ENCODE measurements around the gene UTP11.
A peak's percentile ranks its signal among the peaks of the same experiment; 100 is the strongest.

UTP11 gene

DNA sequence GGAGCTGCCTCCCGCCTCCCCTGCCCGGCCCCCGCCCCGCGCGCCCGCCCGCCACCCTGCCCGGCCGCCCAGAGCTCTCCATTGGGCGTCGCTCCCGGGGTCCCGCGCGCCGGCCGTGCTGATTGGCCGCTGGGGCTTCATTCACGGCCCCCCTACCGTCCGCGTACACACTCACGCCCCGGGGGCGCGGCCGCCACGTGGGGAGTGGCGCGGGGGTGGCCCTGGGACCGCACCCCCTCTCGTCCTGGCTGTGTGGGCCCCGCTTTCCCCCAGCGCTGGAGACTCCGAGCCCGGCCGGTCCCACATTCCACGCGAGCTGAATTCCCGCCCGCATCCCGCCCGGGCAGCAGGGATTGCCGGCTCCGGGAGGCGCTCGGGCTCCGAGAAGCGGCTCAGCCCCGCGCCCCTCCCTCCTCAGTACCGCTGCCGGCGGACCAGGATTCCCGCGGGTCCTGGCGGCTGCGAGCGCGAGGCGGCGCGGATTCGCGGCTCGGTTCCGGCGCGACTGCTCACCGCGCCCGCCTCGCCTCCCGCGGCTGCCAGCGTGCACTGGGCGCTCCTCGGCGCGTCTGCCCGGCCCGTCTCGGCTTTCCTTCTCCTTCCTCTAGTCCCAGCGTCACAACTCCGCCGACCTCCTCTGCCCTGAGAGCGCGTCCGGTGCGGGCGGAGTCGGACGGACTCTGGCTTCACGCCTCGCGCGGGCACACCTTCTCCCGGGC lies 34.5 kb downstream of the UTP11 start:
- DNase-seq = peak; percentile 86

DNA sequence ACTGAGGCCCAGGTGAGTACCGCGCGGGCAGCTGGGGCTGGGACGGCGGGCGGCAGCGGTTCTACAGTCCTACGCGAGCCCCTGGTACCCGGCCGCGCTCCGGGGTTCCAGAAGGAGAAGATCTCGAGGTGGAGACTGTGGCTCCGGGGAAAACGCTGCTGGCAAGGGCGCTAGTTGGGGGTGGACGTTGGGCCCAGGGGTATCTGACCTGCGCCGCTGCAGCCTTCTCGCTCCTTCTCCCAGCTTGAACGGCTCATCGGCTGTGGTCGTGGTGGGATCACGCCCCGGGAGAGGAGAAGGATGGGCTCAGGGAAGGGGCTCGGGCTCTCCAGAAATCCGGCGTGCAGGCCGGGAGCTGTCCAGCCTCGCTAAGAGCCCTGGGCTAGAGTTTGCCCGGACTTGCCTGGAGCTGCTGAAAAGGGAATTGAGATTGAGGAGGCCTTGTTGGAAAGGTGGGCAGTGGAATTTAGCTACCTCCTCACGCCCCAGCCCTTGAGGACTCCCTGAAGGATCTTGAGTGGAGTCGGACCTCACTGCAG lies 35.1 kb downstream of the UTP11 start:
- no peak for DNase-seq

DNA sequence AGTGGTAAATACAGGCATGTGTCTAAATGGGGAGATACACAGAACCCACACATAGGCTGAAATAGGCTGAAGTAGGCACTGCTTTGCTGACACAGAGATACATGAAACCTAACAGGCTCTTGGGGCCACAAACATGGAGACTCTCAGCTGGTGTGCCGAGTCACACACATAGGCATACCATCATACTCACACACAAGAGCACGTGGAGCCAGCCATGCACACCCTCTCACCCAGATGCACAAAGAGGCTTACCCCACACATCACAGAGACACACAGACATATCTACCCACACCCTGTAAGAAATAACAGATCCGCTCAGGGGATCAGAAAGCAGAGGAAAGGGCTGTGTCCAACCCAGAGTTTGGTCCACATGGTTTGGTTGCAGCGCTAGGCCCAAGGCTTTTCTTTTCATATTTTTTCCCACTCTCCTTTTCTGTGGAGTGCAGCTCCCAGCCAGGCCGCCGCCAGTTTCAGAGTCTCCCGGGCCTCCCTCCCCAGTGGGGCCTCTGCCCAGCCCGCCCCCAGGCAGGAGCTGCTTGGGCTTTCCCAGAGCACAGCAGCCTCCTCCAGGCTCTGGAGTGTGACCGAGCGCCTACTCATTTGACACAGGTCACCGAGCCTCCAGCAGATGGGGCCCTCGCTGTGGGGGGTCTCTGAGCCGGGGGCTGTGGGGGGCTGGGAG lies 38.0 kb downstream of the UTP11 start:
- DNase-seq = no peak

DNA sequence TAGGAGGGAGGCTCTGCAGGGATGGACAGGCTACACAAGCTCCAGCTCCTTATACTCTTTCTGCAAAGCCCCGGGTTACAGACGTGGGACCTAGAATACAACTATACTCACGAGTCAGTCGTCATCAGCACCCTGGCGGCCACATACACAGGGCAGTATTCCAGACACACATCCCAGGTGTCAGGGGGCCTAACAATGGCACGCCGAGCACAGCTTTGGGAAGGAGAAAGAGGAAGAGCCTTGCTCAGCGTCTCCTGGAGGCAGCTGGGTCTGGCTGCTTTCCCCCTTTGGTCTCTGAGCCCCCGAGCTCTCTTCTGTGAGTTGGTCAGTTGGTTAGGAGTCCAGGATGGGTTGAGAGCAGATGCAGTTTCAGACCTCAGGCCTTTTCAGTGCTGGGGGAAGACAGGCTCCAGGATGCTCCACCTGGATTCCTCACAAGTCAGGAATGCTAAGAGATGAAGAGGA lies 38.6 kb downstream of the UTP11 start:
- no peak for DNase-seq

DNA sequence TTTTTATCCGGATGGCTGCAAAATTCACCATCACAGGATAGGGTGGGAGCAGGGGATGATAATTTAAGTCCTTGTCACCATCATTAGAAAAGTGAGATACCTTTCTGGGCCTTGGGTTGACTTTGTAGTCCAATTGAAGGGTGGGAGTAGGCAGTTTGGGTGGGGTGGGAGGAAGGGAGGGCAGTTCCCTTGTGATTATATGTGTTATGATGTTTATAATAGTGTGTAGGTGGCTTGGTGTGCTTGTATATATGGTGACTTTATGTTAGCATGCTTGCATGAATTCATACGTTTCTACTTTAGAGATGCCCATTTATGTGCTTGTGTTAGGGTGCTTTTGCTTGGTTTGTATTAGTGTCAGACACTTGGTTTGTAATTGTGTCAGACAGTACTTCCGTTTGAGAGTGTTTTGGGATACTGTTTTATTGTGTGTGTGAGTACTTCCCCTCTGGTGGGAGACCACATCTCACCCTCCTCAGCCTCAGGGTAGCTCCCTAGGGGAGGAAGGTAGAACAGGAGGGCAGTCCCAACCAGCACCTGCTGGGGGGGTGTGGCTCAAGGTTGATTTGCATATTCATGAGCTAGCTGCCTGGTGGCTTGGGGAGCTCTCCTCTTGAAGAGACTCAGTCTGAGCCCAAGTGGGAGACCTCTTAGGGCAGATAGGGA lies 40.3 kb downstream of the UTP11 start:
- DNase-seq = no peak

DNA sequence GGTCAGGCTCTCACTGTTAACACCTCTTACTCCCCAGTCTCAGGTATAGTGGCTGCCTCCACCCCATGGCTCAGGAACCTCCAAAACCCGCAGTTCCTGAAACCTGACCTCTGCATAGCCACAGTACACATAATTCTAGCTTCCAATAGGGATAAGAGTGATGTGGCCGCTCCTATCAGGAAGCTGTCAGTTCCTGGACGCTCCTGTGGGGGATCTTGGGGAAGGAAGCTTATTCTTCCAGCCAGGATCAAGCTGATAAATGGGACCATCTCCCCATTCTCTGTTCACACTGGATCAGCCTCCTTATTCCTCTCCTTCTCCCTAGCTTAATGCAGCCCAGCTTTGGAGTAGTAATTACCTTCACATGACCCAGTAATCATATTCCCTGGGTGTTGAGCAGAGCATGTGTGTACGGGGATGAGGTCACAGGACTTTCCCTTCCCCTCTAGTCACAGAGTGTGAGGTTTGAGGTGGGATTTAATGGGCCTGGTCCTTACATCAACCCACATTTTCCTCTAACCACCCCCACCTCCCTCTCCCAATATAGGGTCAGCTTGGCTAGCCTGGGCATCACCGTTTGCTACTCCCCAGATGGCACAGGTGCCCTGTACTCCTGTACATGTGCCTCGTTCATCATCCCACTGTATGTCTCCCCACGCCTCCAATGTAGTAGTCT lies 41.0 kb downstream of the UTP11 start:
- no peak for DNase-seq

DNA sequence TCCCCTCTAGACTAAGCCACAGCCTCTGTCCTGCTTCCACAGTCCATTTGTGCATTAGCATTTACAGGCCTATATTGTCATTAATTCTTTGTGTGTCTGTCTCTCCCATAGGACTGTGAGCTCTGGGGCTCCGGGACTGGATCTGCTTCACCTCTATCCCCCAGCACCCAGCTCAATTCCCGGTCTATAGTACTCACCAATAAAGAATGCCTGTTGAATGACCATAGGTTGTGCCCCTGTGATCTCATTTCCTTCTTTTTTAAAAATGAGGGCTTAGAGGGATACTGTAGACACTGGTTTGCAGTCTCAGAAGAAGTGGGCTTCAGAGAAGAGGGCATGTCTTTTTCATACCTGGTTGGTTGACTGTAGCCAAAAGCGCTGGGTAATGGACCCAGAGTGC lies 42.9 kb downstream of the UTP11 start:
- no peak for DNase-seq

DNA sequence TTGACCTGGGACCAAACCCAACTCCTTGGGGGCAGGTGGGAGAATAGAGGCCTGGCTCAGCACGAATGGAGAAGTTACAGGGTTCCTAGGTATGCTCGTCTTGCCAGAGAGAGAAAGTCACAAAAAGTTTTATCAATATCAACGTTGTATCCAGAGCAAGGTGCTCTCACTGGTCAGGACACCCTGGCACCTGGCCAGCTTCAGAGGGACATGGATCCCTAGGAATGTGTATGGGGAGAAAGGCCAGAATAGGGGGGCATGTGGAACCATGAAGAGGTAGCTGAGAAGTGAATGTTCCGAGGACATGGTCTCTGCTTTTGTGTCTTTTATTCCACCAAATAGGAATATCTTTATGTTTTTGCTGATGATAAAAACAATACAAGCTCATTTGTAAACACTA lies 43.4 kb downstream of the UTP11 start:
- no peak for DNase-seq

DNA sequence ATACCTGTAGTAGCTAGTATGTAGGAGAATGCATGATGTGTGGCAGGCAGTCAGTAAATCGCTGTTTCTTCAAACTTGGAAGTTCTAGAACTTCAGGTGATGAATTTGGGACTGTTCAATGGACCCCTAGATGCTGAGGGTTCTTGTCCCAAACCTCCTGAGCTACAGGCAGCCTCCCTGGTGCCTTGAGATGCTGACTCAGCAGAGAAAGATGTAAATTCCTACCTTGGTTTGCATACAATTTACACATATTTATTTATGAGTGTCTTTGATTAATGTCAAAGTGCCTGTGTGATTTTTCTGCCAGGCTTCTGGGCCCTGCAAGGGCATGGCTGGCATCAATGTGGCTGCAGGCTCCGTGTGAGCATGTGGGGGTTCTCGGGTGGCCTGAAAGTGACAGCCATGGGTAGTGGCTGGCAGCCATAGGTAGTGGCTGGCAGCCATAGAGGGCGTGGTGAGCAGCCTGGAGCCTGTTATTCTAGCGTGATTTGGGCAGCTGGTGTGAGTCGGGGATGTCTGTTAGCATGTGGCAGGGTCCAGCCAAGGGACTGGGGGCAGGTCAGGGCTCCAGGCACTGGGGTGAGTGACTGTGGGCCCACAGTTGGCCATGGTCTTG lies 47.2 kb downstream of the UTP11 start:
- no peak for DNase-seq

DNA sequence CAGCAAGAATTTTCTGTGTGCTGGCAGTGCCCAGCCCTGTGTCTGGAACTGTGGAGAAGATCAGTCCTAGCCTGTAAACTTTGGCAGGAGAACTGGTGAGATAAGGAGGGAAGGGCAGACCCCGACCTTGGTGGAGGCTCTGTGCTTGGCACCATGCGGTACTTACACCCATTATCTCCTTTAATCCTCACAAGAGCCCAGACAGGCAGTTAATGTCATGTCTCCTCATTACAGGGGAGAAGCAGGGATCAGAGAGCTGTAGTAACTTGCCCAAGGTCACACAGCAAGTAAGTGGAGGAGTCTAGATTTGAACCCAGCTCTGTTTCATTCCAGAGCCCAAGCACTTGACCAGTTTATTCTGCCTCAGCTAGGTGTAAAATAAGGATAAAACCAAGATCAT lies 48.0 kb downstream of the UTP11 start:
- DNase-seq = no peak

DNA sequence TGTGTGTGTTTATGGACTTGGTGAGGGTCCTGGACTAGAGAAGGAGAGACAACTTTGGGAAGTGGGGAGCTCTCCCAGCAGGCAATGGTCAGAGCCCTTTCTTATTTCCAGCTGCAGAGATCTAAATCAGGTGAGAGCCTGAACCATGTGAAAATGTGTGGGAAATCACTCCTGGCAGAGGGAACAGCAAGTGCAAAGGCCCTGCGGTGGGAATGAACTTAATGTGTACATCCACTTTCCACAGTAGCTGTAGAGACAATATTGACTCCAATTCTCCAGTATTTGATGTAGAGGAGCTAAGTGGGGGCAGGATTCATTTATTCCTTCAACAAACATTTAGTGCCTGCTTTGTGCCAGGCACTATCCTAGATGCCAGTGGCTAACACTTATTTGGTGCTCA lies 48.8 kb downstream of the UTP11 start:
- no peak for DNase-seq

DNA sequence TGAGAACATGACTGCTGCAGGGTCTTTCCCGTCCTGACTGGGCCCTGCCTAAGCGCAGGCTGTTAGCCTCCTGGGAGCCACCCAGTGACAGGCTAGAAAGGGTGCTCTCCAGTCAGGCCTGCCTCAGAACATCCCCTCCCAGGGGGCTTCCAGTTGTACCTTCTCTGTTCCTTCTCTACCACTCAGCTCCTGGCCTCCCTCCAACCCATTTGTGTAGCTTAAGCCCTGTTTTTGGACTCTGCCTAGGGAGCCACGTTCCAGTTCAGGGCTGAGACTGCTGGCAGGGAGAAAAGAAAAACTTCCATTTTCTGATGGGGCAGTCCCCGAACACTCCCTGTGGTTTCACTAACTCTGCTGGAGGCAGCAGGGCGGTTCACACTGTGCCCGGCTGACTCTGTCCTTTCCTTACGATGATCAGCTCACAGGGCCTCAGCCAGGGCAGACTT lies 49.4 kb downstream of the UTP11 start:
- no peak for DNase-seq

DNA sequence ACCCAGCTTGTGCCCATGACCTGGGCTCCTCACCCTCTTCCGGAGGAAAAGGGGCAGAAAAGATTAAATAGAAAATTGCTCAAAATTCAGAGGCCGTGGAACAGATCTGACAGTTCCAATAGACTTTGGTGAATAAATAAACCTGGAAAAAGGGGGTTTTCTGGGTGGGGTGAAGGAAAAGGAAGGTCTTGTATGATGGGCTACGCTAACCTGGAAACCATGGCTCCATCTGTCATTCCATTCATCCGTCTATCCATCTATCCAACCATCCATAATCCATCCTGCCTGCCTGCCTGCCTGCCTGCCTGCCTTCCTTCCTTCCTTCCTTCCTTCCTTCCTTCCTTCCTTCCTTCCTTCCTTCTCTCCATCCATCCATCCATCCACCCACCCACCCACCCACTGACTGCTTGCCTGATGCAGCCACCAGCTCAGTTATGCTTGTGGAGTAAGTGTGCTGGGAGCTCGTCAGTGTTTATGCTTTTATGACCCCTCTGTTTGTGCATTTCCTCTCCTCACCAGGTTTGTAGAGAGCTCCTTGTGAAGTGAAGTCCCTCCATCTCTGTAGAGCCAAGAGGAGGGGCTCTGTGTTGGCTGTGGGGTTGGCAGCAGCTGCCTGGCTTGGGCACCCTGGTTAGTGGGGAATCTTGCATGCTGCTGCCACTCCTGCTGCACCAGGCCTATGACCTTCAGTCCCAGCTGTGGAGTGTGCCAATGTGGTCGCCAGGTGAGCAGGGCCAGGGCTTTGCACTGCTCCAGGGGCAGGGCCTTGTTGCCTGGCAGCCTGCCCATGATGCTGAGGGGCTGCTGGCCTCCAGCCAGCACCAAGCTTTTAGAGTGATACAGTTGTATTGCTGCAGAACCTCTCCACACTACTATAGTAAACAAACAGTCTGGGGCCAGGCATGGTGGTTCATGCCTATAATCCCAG lies 50.1 kb downstream of the UTP11 start:
- DNase-seq = no peak

DNA sequence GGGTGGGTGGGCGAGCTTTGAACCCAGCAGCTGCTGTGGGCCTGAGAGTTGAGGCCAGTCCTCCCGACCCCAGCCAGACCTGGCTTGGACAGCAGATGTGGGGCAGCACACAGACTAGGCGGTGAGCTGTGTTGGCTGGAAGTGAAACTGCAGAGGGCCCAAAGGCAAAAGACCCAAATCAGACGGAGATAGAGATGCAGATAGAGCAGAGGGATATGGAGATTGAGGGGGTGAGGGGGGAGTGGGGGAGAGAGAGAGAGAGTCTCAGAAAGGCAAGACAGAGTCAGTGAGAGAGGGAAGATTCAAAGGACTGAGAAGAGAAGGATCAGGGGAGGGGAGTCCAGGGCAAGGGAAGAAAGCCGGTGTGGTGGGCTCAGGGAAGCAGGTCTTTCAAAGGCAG lies 51.1 kb downstream of the UTP11 start:
- no peak for DNase-seq

DNA sequence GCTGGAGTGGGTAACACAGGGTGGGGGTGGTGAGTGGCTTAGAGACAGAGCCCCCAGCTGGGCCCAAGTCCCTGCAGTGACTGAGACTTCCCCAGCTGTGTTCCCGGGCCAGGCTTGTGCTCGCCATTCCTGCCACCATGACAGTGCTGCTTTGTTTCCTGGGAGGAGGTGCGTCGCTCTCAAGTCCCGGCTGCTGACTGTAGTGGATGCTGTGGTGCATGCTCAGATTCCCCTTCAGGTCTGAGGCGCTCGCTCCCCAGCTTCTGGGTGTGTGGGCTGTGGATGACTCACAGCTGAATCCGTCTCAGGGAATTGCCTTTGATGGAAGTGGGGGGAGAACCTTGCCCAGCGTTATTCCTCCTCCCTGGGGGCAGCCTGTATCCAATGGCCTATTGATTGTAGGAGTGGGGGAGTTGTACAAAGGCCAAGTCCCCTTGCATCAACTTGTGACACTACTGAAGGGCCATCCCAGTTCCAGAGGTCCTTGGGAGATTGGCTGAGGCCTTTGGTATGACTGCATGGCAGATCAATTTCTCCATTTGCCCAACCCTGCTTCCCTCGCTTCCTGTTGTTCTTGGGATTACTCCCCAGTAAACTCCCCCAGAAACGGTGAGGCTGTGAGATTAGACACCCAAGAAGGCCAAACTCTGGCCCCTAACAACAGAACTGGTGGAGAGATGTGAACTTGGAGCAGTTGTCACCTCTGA lies 51.8 kb downstream of the UTP11 start:
- DNase-seq = no peak

DNA sequence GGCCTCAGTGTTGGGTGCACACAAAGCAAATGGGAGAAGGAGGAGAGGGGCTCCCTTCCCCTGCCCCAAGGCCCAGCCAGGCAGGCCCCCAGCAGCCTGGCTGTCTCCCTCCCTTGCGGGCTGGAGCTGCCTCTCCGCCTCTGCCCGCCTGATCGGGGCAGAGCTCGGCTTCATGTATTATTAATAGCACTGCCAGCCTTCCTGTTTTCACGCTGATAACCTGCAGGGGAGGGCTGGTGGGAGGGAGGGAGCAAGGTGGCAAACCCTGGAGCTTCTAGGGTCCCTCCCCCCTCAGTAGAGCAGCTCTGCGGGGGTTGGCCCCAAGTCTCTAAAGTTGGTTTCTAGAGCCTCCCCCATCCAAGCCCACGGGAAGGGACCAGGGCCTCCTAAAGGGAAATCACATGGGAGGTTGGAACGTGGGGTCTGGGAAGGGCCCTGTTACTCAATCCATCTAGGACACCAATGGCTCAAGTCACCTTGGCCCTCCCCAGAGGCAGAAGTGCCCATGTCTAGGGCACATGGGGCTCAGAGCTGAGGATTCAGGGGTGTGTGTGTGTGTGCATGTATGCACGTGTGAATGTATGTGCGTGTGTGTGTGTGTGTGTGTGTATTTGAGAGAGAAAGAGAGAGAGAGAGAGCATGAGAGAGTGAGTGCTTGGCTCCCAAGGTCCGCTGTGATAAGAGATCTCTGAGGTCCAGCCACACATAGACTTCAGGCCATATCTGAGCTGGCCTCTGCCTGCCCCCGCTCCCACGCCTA lies 55.9 kb downstream of the UTP11 start:
- no peak for DNase-seq

DNA sequence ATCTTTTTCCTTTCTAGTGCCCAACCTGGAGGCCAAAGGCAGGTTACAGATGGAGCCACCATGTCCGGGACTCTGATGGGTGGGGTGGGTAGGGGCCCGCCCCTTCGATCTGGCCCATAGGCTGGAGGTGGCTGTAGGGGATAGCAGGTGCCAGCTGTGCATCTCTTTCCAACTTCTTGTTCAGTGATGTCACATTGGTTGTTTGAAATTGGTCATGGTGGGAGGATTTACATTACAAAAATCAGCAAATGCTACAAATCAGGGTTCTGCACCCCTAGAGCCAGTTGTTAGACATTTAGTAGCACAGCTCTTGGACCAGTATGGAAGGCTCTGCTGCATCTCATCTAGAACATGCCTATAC lies 56.4 kb downstream of the UTP11 start:
- DNase-seq = no peak

DNA sequence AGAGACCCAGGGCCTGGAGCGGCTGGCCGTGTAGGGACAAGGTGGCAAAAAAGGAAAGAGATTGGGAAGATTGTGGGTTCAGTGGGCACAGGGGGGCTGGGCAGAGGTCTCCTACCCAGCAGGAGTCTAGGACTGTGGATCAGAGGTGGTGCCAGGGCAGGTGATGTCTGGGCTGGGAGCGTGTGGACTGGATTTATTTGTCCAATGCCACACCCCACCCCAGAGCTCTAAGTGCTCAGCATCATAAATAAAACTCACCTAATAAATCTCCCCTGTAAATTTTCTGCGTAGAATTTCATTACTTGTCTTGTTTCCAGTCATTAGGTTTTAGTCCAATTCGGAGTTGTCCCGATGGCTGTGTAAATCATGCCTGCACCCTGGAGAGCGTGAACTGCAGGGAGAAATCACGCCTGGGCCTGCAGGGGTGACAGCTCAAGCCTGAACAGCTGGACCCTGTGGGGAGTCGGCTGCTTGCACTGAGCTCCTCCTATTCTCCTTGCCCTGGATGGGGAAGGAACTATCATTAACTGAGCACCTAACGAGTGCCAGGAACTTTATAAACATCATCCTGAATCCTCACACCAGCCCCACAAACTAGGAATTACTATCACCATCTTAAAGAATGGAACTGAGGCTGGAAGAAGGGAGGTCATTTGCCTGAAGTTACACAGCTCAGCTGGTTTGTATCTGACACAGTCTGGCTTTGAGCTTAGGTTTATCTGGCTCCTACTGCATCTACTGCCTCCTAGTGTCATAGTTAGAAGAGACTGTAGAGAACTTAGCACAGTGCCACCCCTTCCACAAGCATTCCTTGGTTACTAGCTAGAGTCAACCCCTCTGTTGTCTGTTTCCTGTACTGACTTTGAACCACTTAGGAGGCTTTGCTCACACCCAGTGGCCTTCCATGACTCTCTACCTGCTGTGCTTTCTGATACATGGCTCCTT lies 59.0 kb downstream of the UTP11 start:
- DNase-seq = no peak

DNA sequence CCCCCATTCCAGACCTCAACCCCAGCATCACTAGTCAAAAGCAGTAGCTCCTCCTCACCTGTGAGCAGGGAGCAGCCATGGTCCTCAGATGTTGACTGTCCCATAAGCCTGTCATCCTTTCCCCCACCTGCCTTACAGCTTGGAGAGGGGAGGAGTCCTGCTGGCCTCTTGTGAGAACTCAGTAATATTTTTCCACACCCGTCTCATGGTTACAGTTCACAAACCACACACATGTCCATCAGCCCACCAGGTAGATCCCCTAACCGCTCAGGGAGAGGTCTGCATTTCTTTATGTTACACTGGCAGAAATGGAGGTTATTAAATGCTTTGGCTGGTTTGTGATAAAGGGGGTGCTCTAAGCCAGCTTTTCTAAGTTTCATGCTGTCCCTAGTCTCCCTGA lies 60.3 kb downstream of the UTP11 start:
- no peak for DNase-seq

All from activated CD8-positive, alpha-beta memory T cell treated with anti-CD3 and anti-CD28 coated beads, Interleukin-2, amount 50 U/mL, for 48 hours (primary cell).